ENCODE data around the gene TBC1D14. TPM values are rescaled to one million over a fixed set of nuclear protein-coding genes. Genes with fewer than 3 reads are reported as not detected.

TBC1D14 gene
- total RNA-seq, 1 experiment from 2014 or later = 50.2 TPM

GRCh38 chr4:6873291-6873690 is 36.3 kb upstream of the TBC1D14 start:
- Histone ChIP-seq H3K23ac (ENCODE audit: insufficient read length, low read depth, low read length) (no peak overlapping the region), H2AK5ac (ENCODE audit: insufficient read length, low read length) (no peak overlapping the region), H3K23me2 (ENCODE audit: insufficient read length, low read depth, low read length, poor library complexity, severe bottlenecking) (no peaks in the 10 kb centered on the region), H3K18ac (ENCODE audit: insufficient read length, low read depth, low read length) (no peak overlapping the region), H2BK120ac (ENCODE audit: low read depth, low read length, poor library complexity, severe bottlenecking) (no peak overlapping the region), H3K56ac (ENCODE audit: insufficient read length, low read depth, low read length) (no peak overlapping the region), H2AFZ (ENCODE audit: low read length) (no peak overlapping the region), H2BK15ac (ENCODE audit: low read depth, low read length) (no peak overlapping the region), H3T11ph (ENCODE audit: low read length) (no peak overlapping the region), H3K9ac (ENCODE audit: extremely low read depth, insufficient read length, low read length) (no peak overlapping the region), H3K27me3 (ENCODE audit: insufficient read depth, low read length) (no peaks in the 10 kb centered on the region), H4K5ac (ENCODE audit: insufficient read length, low read depth, low read length) (no peak overlapping the region), H3K4ac (ENCODE audit: low read depth, low read length) (no peak overlapping the region), H3K9me3 (ENCODE audit: control insufficient read depth, low read depth, low read length) (no peaks in the 10 kb centered on the region), H4K20me1 (ENCODE audit: control insufficient read depth, insufficient read depth, insufficient read length) (no peaks in the 10 kb centered on the region), H2BK5ac (ENCODE audit: insufficient read length, low read length) (no peak overlapping the region), H2BK20ac (ENCODE audit: low read depth, low read length, poor library complexity, severe bottlenecking) (no peak overlapping the region), H3K79me2 (ENCODE audit: insufficient read depth, low read length) (no peaks in the 10 kb centered on the region), H3K79me1 (ENCODE audit: insufficient read depth, low read depth, low read length, poor library complexity, severe bottlenecking) (no peaks in the 10 kb centered on the region), H4K91ac (ENCODE audit: insufficient read length, low read depth, low read length) (no peak overlapping the region), H3K4me2 (ENCODE audit: insufficient read depth, insufficient read length, low read length) (no peak overlapping the region), H2BK12ac (ENCODE audit: insufficient read length, low read depth, low read length) (no peak overlapping the region), H3K14ac (ENCODE audit: insufficient read depth, low read length) (no peak overlapping the region), H3K4me1 (ENCODE audit: insufficient read depth, low read length) (no peaks in the 10 kb centered on the region), H4K8ac (replicated peaks; ENCODE audit: insufficient read length, low read depth, low read length) (no peak overlapping the region), H3K27ac (ENCODE audit: insufficient read length, low read depth, low read length) (no peak overlapping the region)
- peaks cover 4% of the 10 kb centered on the region in 2 experiments; a peak in 3 of 4 replicates for H3K4me1 Mint-ChIP-seq
- no peak overlapping the region; a peak in 1 of 7 replicates for H3K27ac Mint-ChIP-seq
- no peak for DNase-seq
- no peaks in the 10 kb centered on the region for H3K9me3 Mint-ChIP-seq
- no peaks in the 10 kb centered on the region for H3K27me3 Mint-ChIP-seq (ENCODE audit: low read depth)
- TF ChIP-seq CTCF (conservative IDR thresholded peaks at IDR 0.05) = no peak
- H3K36me3 Mint-ChIP-seq (ENCODE audit: insufficient read depth in 1 of 3, low read depth in 3 of 3) = peaks cover 12 to 60% (median 51%) of the 10 kb centered on the region in 3 experiments; a peak in 6 of 7 replicates
- H3K4me3 Mint-ChIP-seq = no peak overlapping the region
